Skeletal muscle tissue (tissue), 4 donors: Measurements from ENCODE around the gene RIPOR3. TPM values are rescaled to one million over a fixed set of nuclear protein-coding genes. Genes with fewer than 3 reads are reported as not detected.
"Not testable (repeated sequence)": the region's sequence is repeated elsewhere in the genome, so short reads cannot be mapped to it uniquely, and the experiment has no call there.

Experiments used
- H3K27ac ChIP-seq: one replicate; pipeline ENCODE4 v1.7.0; 2013; ENCODE audit warnings: mild to moderate bottlenecking, low read depth, low read length, inconsistent platforms
- H3K27me3 ChIP-seq, 3 donors: one replicate each; pipeline ENCODE4 v1.7.0; 2013; ENCODE audit warnings: low read length in 3 of 3; ENCODE audit not compliant: control insufficient read depth in 3 of 3, insufficient read depth in 3 of 3
- H3K36me3 ChIP-seq, 3 donors: one replicate each; pipeline ENCODE4 v1.7.0; 2013; ENCODE audit warnings: low read length in 3 of 3; ENCODE audit not compliant: control insufficient read depth in 3 of 3, insufficient read depth in 3 of 3
- H3K4me1 ChIP-seq, 3 donors: one replicate each; pipeline ENCODE4 v1.7.0; 2013; ENCODE audit warnings: low read length in 3 of 3, mild to moderate bottlenecking in 3 of 3; ENCODE audit not compliant: control insufficient read depth in 3 of 3, insufficient read depth in 3 of 3
- H3K4me3 ChIP-seq, 3 donors: one replicate each; pipeline ENCODE4 v1.7.0; 2013; ENCODE audit warnings: low read length in 3 of 3
- H3K9ac ChIP-seq, 3 donors: one replicate each; pipeline ENCODE4 v1.7.0; 2013; ENCODE audit warnings: low read length in 3 of 3, mild to moderate bottlenecking in 3 of 3, moderate library complexity in 2 of 3, low read depth in 1 of 3
- H3K9me3 ChIP-seq, 3 donors: one replicate each; pipeline ENCODE4 v1.7.0; 2013; ENCODE audit warnings: low read length in 3 of 3; ENCODE audit not compliant: control insufficient read depth in 3 of 3
- total RNA-seq: library from RNA; depleted of rRNA; stranded (reverse); fragments of >200 nt; gene quantifications from one replicate; pipeline ENCODE4 v1.2.3, GENCODE V29; 2014
- donor health status: Osteomylitis.

Gene RIPOR3
- total RNA-seq, 1 donor from 2014 or later: 2.6 TPM

DNA sequence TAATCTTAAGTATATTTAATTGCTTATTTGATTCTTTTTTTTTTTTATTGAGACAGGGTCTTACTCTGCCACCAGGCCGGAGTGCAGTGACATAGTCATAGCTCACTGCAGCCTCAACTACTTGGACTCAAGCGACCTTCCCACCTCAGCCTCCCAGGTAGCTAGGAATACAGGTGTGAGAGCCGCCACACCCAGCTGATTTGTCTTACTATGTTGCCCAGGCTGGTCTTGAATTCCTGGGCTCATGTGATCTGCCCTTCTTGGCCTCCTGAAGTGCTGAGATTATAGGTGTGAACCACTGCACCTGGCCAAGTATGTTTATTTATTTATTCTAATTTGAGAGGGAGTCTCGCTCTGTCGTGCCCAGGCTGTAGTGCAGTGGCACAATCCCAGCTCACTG is 142.9 kb downstream of the RIPOR3 start:
- H3K9ac ChIP-seq: no peak overlapping the region
- no peaks in the 10 kb centered on the region for H3K9me3 ChIP-seq
- H3K4me3 ChIP-seq: no peak overlapping the region
- peaks cover 0 to 4% (median 4%) of the 10 kb centered on the region in 3 donors for H3K36me3 ChIP-seq
- H3K27me3 ChIP-seq: no peaks in the 10 kb centered on the region
- peaks cover 4 to 19% (median 5%) of the 10 kb centered on the region in 3 donors for H3K4me1 ChIP-seq
- H3K27ac ChIP-seq: no peak overlapping the region

DNA sequence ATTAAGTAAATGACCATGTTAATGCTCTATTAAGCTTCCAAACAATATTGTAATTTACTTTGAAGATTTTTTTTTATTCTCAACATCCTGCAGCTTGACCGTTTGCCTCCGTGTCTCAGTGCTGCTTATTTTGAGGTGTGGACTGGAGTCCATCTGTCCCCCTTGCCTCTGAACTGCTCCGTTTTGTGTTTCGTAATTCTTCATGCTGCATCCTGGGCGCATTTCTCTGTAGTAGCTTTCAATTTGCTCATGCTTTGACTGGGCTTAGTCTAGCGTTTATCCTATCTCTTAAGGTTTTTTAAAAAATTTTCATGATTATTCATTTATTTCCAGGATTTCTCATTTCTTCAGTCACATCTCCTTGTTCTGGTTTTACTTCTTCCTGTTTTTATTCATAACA is 143.4 kb downstream of the RIPOR3 start:
- Histone ChIP-seq H3K4me1 (peaks cover 4 to 19% (median 5%) of the 10 kb centered on the region in 3 donors), H3K9ac (no peak overlapping the region), H3K27ac (no peak overlapping the region), H3K27me3 (no peaks in the 10 kb centered on the region), H3K4me3 (no peak overlapping the region), H3K36me3 (peaks cover 0 to 4% (median 4%) of the 10 kb centered on the region in 3 donors), H3K9me3 (no peaks in the 10 kb centered on the region)

DNA sequence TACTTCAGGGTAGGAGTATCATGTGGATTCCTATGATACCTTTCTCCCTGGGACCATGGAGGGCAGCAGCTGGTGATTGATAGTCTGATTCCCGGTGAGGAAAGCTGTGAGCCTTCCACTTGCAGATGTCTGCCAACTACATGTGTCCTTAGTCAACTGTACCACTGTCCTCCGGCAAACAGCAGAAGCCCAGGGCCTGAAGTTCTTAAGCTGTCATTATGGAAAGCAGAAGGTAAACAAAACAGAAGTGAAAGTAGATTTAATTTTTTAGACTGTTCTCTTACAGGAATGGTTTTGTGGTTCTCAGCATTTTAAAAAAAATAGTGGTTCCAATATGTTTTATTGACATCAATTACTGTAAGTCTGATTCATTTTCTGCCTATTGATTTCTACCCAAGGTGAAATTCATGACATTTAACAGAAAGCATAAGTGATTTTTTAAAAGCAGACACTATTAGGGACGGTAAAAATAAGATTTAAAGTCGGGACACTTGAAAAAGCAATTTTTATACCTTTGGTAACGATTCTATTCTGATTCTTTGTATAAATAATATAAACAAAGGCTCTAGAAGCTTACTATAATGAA is 144.5 kb downstream of the RIPOR3 start:
- Histone ChIP-seq H3K27ac (no peak overlapping the region), H3K9ac (no peak overlapping the region), H3K27me3 (no peaks in the 10 kb centered on the region), H3K36me3 (peaks cover 0 to 4% (median 4%) of the 10 kb centered on the region in 3 donors), H3K9me3 (no peaks in the 10 kb centered on the region), H3K4me1 (peaks cover 5 to 21% (median 5%) of the 10 kb centered on the region in 3 donors), H3K4me3 (no peak overlapping the region)

DNA sequence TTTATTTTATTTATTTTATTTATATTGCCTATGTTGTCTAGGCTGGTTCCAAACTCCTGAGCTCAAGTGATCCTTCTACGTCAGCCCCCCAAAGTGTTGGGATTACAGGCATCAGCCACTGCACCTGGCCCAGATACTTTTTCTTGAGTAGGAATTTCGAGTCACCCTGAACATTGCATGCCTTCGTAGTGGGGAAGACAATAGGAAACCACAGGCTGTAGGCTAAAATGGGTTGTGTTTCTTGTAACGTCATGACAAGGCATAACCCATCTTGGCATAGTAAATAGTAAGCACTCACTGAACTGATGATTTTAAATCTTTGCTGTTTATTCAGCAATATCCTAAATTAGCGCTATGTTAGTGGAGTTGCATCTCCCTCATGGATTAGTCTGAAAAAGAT is 146.2 kb downstream of the RIPOR3 start:
- Histone ChIP-seq H3K4me3 (no peak overlapping the region), H3K27ac (no peak overlapping the region), H3K9ac (no peak overlapping the region), H3K4me1 (peaks cover 17 to 32% (median 20%) of the 10 kb centered on the region in 3 donors), H3K27me3 (no peaks in the 10 kb centered on the region), H3K9me3 (no peaks in the 10 kb centered on the region), H3K36me3 (peaks cover 0 to 4% (median 4%) of the 10 kb centered on the region in 3 donors)

DNA sequence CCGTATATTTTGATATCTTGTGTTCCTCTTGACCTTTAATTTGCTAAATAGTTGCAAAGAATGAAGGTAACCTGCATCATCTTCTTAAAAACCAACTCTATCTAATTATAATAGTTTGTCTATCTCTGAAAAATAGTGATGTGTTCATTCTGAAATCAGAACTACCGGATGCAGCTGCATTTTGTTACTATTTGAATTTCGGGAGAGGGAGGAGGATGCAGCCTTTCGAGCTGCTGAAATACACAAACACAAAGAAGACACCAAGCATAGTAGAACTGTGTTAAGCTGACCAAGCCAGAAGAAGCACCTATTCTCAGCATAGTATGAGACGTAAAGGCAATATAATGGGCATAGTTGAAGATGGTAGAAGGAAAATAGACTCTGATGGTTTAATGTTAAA is 148.0 kb downstream of the RIPOR3 start:
- Histone ChIP-seq H3K4me3 (no peak overlapping the region), H3K4me1 (peaks cover 15 to 32% (median 20%) of the 10 kb centered on the region in 3 donors), H3K9ac (no peak overlapping the region), H3K36me3 (peaks cover 0 to 4% (median 0%) of the 10 kb centered on the region in 3 donors), H3K27me3 (no peaks in the 10 kb centered on the region), H3K27ac (no peak overlapping the region), H3K9me3 (no peaks in the 10 kb centered on the region)

DNA sequence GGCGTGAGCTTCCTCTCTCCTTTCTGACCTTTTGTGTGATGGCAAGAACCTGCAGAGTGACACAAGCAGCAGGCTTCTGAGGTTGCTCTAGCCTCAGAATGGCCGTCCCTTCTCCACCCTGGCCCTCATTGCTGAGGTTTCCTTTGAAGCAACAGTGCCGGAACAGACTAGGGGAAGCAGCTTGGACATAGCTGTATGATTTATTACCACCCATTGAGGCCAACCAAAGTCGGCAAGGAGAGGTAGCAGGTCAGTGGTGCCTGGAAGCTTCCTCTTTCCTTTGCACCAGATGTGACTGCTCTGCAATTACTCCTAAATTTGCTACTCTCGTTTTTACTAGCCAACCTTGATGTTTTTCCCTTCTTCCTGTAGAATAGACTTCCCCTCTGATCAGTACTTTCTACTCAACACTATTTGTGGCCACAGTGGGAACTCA is 149.7 kb downstream of the RIPOR3 start:
- H3K27ac ChIP-seq: peak overlapping the region; percentile 15
- H3K4me3 ChIP-seq: peak overlapping the region in 1 of 3 donors; percentile 3
- H3K9ac ChIP-seq: no peak overlapping the region
- H3K4me1 ChIP-seq: peaks cover 13 to 32% (median 19%) of the 10 kb centered on the region in 3 donors
- H3K27me3 ChIP-seq: no peaks in the 10 kb centered on the region
- no peaks in the 10 kb centered on the region for H3K36me3 ChIP-seq
- H3K9me3 ChIP-seq: no peaks in the 10 kb centered on the region

DNA sequence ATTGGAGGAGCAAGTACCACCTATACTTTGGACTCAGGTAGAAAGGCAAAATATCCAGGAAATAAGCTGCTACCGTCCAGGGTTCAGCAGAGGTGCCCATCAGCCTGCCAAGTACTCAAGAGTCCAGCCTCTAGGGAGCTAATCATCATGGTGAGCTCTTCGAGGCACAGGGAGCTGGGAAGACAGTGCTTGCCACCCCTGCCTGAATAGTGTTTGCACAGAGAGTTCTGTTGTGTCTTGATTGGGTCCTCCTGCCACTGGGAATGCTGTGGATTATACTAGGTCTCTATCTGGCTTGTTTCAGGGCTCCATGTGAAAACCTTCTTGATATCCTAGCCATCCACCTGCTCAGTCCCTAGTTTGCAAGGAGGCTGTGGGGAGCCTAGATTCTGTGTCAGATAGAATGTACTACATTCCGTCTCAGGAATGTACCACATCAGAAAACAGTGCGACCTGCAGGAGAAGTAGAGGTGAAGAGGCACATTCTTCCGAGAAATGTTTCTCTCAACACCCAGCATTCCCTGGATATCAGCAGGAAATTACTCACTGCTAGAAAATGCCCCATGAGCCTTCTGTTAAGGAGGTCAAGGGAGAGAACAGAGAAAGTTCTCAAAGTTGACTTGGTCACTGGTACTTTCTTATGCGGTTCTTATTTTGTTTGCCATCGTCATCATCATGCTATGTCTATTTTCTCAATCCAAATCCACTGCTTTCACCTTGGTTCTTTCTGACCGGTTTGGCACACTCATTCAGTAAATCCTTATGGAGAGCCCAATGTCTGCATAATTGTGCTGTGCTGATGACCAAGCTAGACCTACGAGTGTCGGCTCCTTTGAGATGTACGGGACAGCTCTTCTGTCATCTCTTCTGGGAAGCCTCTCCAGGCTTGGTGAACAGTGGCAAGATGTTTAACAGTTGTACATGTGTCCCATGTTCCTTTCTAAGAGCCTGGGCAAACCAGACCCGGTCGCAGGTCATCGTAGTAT is 150.4 kb downstream of the RIPOR3 start:
- no peak overlapping the region for H3K9ac ChIP-seq
- H3K4me3 ChIP-seq: no peak overlapping the region
- no peaks in the 10 kb centered on the region for H3K36me3 ChIP-seq
- H3K27ac ChIP-seq: peak overlapping the region; percentile 15
- no peaks in the 10 kb centered on the region for H3K9me3 ChIP-seq
- H3K27me3 ChIP-seq: no peaks in the 10 kb centered on the region
- peaks cover 13 to 25% (median 15%) of the 10 kb centered on the region in 3 donors for H3K4me1 ChIP-seq

DNA sequence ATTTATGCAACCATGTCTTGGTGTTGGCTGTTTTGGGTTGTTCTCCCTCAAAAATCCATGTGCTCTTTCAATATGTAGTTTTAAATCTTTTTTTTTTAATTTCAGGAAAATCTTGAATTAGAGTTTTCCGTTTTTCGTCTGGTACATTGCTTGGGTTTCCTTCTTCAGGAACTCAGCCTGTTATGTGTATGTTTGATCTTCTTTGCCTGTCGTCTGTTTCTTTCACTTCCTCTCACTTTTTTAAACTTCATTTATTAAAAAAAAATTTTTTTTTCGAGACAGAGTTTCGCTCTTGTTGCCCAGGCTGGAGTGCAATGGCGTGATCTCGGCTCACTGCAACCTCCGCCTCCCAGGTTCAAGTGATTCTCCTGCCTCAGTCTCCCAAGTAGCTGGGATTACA is 151.5 kb downstream of the RIPOR3 start:
- H3K27me3 ChIP-seq, H3K9ac ChIP-seq, H3K9me3 ChIP-seq, H3K4me3 ChIP-seq, H3K36me3 ChIP-seq, H3K27ac ChIP-seq: not testable (repeated sequence)
- peaks cover 19 to 29% (median 20%) of the 10 kb centered on the region in 3 donors for H3K4me1 ChIP-seq

DNA sequence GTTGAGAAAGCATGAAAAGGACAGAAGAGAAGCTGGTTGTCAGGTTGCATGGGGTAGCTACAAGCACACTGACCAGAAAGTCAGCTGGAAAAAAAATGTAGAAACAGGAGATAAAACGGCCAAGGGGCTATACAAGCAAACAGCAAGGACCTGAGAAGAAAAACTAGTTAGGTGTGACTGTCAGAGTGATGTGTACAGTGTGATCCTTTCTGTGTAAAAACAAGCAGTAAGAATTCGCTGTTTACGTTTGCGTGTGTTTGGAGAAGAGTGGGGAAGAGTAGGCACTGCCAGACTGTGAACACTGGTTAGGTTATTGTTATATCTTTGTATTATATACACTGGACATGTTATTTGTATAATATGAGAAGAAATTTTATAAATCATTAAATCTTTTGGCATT is 153.1 kb downstream of the RIPOR3 start:
- Histone ChIP-seq H3K27me3 (no peaks in the 10 kb centered on the region), H3K9me3 (no peaks in the 10 kb centered on the region), H3K4me3 (no peak overlapping the region), H3K9ac (no peak overlapping the region), H3K36me3 (no peaks in the 10 kb centered on the region), H3K4me1 (peaks cover 21 to 31% (median 22%) of the 10 kb centered on the region in 3 donors), H3K27ac (no peak overlapping the region)
